Fibroblast of lung (primary cell): ENCODE measurements around the gene SRRM3. TPM values are rescaled to one million over a fixed set of nuclear protein-coding genes. Genes with fewer than 3 reads are reported as not detected.

Experiments used
- DNase-seq, 2 donors: peaks; one replicate each; pipeline versions ENCODE4 v3.0.0 to v3.0.0-alpha.2; 2010; ENCODE audit warnings: low read depth in 2 of 2
- H2AFZ ChIP-seq: 2 replicates; pipeline ENCODE4 v1.5.1; 2012; ENCODE audit warnings: low read length, control low read depth, inconsistent platforms
- H3K27ac ChIP-seq: 2 replicates; pipeline ENCODE4 v1.5.1; 2011; ENCODE audit warnings: low read length, control low read depth; ENCODE audit not compliant: insufficient read depth
- H3K27me3 ChIP-seq: 2 replicates; pipeline ENCODE4 v1.5.1; 2011; ENCODE audit warnings: mild to moderate bottlenecking, low read length; ENCODE audit not compliant: control insufficient read depth, insufficient read depth
- H3K36me3 ChIP-seq: 2 replicates; pipeline ENCODE4 v1.5.1; 2011; ENCODE audit warnings: low read length; ENCODE audit not compliant: control insufficient read depth, insufficient read depth
- H3K4me1 ChIP-seq: 2 replicates; pipeline ENCODE4 v1.5.1; 2011; ENCODE audit warnings: low read length; ENCODE audit not compliant: control insufficient read depth, insufficient read depth; ENCODE audit errors: extremely low read depth
- H3K4me2 ChIP-seq: 2 replicates; pipeline ENCODE4 v1.5.1; 2011; ENCODE audit warnings: low read length, control low read depth; ENCODE audit not compliant: insufficient read depth; ENCODE audit errors: extremely low read depth
- H3K4me3 ChIP-seq, 4 experiments: fragments of 200-600 bp in 1 of 4; sonication (generic) in 1 of 4; replicated peaks in 1 of 4; 2 replicates each; pipeline ENCODE4 v1.5.1; 2011 to 2016; ENCODE audit warnings: low read length in 4 of 4, low read depth in 3 of 4, mild to moderate bottlenecking in 3 of 4, control low read depth in 2 of 4, inconsistent platforms in 1 of 4, mixed read lengths in 1 of 4; ENCODE audit not compliant: insufficient read depth in 1 of 4; ENCODE audit errors: control extremely low read depth in 1 of 4
- H3K79me2 ChIP-seq: 2 replicates; pipeline ENCODE4 v1.5.1; 2012; ENCODE audit warnings: mild to moderate bottlenecking, low read length, inconsistent platforms; ENCODE audit not compliant: control insufficient read depth, insufficient read depth
- H3K9ac ChIP-seq: 2 replicates; pipeline ENCODE4 v1.5.1; 2011; ENCODE audit warnings: mild to moderate bottlenecking, low read length, control low read depth; ENCODE audit not compliant: insufficient read depth
- H3K9me3 ChIP-seq: 2 replicates; pipeline ENCODE4 v1.5.1; 2012; ENCODE audit warnings: low read depth, low read length; ENCODE audit not compliant: control insufficient read depth, insufficient read depth
- H4K20me1 ChIP-seq: 2 replicates; pipeline ENCODE4 v1.5.1; 2011; ENCODE audit warnings: low read length; ENCODE audit not compliant: control insufficient read depth, insufficient read depth; ENCODE audit errors: extremely low read depth
- EZH2 ChIP-seq: IDR thresholded peaks from 2 replicates; pipeline ENCODE4 v1.5.1; 2012; ENCODE audit warnings: low read length, control low read depth, mild to moderate bottlenecking; ENCODE audit errors: missing control alignments
- polyA plus RNA-seq, 2 donors: library from polyadenylated mRNA; depleted of rRNA in 1 of 2; stranded (reverse) in 1 of 2; unstranded in 1 of 2; fragments of >200 nt; gene quantifications; 2 replicates each; pipeline ENCODE4 v1.2.1, GENCODE V29; 2011 to 2012; ENCODE audit warnings: missing spikeins in 1 of 2
- total RNA-seq: library from RNA; depleted of rRNA; stranded (reverse); fragments of >200 nt; gene quantifications from 2 replicates; pipeline ENCODE4 v1.2.1, GENCODE V29; 2014
- TF ChIP-seq, protein P1 (sequence below), 2 donors: IDR thresholded peaks in 1 of 2; conservative IDR thresholded peaks in 1 of 2; 1 replicate in 1 of 2; 2 replicates in 1 of 2; pipeline ENCODE4 v1.5.1; 2011 to 2012; ENCODE audit warnings: low read length in 2 of 2, control low read depth in 1 of 2, inconsistent platforms in 1 of 2, low read depth in 1 of 2, mild to moderate bottlenecking in 1 of 2

SRRM3 gene
- total and polyA plus RNA-seq, 2 donors (not counting 1 experiment from before 2014, with no cell fraction given) = 0.40 to 1.7 TPM

DNA sequence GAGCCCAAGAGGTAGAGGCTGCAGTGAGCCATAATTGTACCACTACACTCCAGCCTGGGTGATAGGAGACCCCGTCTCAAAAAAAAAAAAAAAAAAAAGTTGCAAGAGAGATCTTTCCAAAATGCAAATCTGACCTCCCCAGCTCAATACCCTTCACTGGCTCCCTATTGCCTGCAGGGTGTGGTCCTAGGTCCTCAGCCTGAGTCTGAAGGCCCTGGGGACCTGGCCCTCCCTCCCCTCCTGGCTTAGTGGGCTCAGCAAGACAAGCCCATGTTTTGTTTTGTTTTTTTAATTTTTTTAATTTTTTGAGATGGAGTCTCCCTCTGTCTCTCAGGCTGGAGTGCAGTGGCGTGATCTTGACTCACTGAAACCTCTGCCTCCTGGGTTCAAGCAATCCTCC is 20.6 kb downstream of the SRRM3 start:
- no peak overlapping the region for H3K4me2 ChIP-seq
- TF ChIP-seq EZH2 = no peak
- TF ChIP-seq, protein P1, sequence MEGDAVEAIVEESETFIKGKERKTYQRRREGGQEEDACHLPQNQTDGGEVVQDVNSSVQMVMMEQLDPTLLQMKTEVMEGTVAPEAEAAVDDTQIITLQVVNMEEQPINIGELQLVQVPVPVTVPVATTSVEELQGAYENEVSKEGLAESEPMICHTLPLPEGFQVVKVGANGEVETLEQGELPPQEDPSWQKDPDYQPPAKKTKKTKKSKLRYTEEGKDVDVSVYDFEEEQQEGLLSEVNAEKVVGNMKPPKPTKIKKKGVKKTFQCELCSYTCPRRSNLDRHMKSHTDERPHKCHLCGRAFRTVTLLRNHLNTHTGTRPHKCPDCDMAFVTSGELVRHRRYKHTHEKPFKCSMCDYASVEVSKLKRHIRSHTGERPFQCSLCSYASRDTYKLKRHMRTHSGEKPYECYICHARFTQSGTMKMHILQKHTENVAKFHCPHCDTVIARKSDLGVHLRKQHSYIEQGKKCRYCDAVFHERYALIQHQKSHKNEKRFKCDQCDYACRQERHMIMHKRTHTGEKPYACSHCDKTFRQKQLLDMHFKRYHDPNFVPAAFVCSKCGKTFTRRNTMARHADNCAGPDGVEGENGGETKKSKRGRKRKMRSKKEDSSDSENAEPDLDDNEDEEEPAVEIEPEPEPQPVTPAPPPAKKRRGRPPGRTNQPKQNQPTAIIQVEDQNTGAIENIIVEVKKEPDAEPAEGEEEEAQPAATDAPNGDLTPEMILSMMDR (conservative IDR thresholded peaks at IDR 0.05 in 1 of 2, IDR thresholded peaks at IDR 0.05 in 1 of 2; ENCODE audit: low read depth in 1 of 2, low read length in 2 of 2) = no peak
- H3K36me3 ChIP-seq = no peaks in the 10 kb centered on the region
- H3K4me3 ChIP-seq = no peak overlapping the region
- H3K27ac ChIP-seq = no peak overlapping the region
- no peaks in the 10 kb centered on the region for H3K79me2 ChIP-seq
- H3K9me3 ChIP-seq = no peaks in the 10 kb centered on the region
- no peak overlapping the region for H2AFZ ChIP-seq
- DNase-seq = no peak
- no peak overlapping the region for H3K9ac ChIP-seq
- H4K20me1 ChIP-seq = no peaks in the 10 kb centered on the region
- H3K4me1 ChIP-seq = no peaks in the 10 kb centered on the region
- H3K27me3 ChIP-seq = peaks cover 6% of the 10 kb centered on the region

DNA sequence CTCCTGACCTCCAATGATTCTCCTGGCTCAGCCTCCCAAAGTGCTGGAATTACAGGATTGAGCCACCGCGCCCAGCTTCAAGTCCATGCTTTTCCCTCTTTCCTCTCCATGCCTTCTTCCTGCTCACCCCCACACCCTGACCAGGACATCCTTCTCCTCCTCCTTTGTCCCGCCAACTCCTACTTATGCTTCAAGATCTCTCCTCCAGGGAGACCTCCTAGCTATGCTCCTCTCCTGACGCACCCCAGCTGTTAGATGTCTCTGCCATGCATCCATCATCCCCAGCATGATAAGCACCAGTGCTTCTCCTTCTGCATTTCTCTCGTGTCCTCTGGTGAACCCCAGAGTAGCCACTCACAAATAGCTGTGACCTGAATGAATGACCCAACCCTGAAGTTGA is 21.1 kb downstream of the SRRM3 start:
- TF ChIP-seq EZH2 = no peak
- TF ChIP-seq, protein P1 (conservative IDR thresholded peaks at IDR 0.05 in 1 of 2, IDR thresholded peaks at IDR 0.05 in 1 of 2; ENCODE audit: low read depth in 1 of 2, low read length in 2 of 2) = no peak
- H2AFZ ChIP-seq = no peak overlapping the region
- no peaks in the 10 kb centered on the region for H3K4me1 ChIP-seq
- no peak overlapping the region for H3K4me2 ChIP-seq
- H3K36me3 ChIP-seq = no peaks in the 10 kb centered on the region
- H4K20me1 ChIP-seq = no peaks in the 10 kb centered on the region
- no peak overlapping the region for H3K27ac ChIP-seq
- no peak overlapping the region for H3K9ac ChIP-seq
- H3K4me3 ChIP-seq = no peak overlapping the region
- H3K79me2 ChIP-seq = no peaks in the 10 kb centered on the region
- H3K9me3 ChIP-seq = no peaks in the 10 kb centered on the region
- H3K27me3 ChIP-seq = peaks cover 5% of the 10 kb centered on the region
- DNase-seq = no peak

DNA sequence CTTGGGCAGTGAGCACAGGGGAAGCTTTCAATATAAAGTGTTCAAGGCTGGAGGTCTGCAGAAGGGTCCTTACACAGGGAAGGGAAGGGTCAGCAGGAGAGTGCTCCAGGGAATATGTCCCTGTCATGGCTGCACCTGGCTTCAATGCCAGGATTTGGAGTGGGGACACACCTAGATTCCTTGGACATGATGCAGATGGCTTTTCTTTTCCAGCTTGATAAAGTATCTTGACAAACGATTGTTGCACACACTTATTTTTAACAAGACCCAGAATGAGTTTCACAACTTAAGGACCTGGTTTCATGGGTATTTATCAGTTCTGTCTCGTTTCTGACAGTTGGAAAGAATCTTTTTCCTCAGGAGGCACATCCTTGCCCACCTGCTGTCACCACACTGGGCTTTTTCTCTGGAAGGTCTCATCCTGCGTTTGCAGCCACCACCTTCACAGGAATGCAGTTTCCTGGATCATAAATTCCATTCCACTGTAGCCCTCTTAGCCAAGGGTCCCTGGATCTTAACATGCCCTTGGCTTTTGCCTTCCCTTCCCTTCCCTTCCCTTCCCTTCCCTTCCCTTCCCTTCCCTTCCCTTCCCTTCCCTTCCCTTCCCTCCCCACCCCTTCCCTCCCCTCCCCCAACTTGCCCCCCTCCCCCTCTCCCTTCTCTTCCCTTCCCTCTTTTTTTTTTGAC is 21.7 kb downstream of the SRRM3 start:
- Histone ChIP-seq H4K20me1 (no peaks in the 10 kb centered on the region), H3K79me2 (no peaks in the 10 kb centered on the region), H3K27ac (no peak overlapping the region), H3K9ac (no peak overlapping the region), H3K4me1 (no peaks in the 10 kb centered on the region), H2AFZ (no peak overlapping the region), H3K4me3 (no peak overlapping the region), H3K27me3 (peaks cover 2% of the 10 kb centered on the region), H3K9me3 (no peaks in the 10 kb centered on the region), H3K36me3 (no peaks in the 10 kb centered on the region), H3K4me2 (no peak overlapping the region)
- no peak for DNase-seq
- no peak for TF ChIP-seq EZH2
- TF ChIP-seq, protein P1 (conservative IDR thresholded peaks at IDR 0.05 in 1 of 2, IDR thresholded peaks at IDR 0.05 in 1 of 2; ENCODE audit: low read depth in 1 of 2, low read length in 2 of 2) = no peak
